CD14-positive monocyte (primary cell): ENCODE results near the gene SRCIN1. TPM values are rescaled to one million over a fixed set of nuclear protein-coding genes. Genes with fewer than 3 reads are reported as not detected.

ENCODE experiments used
- DNase-seq, 3 donors: peaks; one replicate each; pipeline ENCODE4 v3.0.0-alpha.2; 2011 to 2022
- H2AFZ ChIP-seq: 2 replicates; pipeline ENCODE4 v1.6.0; 2012; ENCODE audit warnings: mild to moderate bottlenecking, low read depth, low read length, inconsistent platforms; ENCODE audit not compliant: insufficient read depth, poor library complexity, severe bottlenecking
- H3K27ac ChIP-seq, 2 donors: 1 replicate in 1 of 2; 2 replicates in 1 of 2; pipeline ENCODE4 v1.5.1; 2012 to 2013; ENCODE audit warnings: low read length in 2 of 2, control low read depth in 1 of 2, inconsistent platforms in 1 of 2, low read depth in 1 of 2, mild to moderate bottlenecking in 1 of 2
- H3K27me3 ChIP-seq, 2 donors: one replicate each; pipeline versions ENCODE4 v1.6.0 to v1.6.1; 2011 to 2013; ENCODE audit warnings: low read length in 2 of 2; ENCODE audit not compliant: control insufficient read depth in 2 of 2, insufficient read depth in 2 of 2
- H3K36me3 ChIP-seq, 2 donors: replicated peaks in 1 of 2; 1 replicate in 1 of 2; 2 replicates in 1 of 2; pipeline versions ENCODE4 v1.5.1 to v1.6.1; 2012 to 2013; ENCODE audit warnings: low read length in 2 of 2, control low read depth in 1 of 2, inconsistent platforms in 1 of 2, mild to moderate bottlenecking in 1 of 2; ENCODE audit not compliant: insufficient read depth in 2 of 2, control insufficient read depth in 1 of 2
- H3K4me1 ChIP-seq, 2 donors: 1 replicate in 1 of 2; 2 replicates in 1 of 2; pipeline versions ENCODE4 v1.5.1 to v1.6.1; 2012 to 2013; ENCODE audit warnings: low read length in 2 of 2, control low read depth in 1 of 2, inconsistent platforms in 1 of 2, mild to moderate bottlenecking in 1 of 2, moderate library complexity in 1 of 2; ENCODE audit not compliant: insufficient read depth in 2 of 2, control insufficient read depth in 1 of 2
- H3K4me2 ChIP-seq: replicated peaks from 2 replicates; pipeline ENCODE3; 2012; ENCODE audit warnings: low read length, moderate library complexity, mild to moderate bottlenecking; ENCODE audit not compliant: poor library complexity, severe bottlenecking; ENCODE audit errors: extremely low read depth
- H3K4me3 ChIP-seq, 3 experiments: fragments of 200-600 bp in 1 of 3; sonication (generic) in 1 of 3; replicated peaks in 1 of 3; 1 replicate in 2 of 3; 2 replicates in 1 of 3; pipeline ENCODE4 v1.5.1; 2011 to 2013; ENCODE audit warnings: low read length in 3 of 3, mild to moderate bottlenecking in 3 of 3, control low read depth in 2 of 3, low read depth in 2 of 3, inconsistent platforms in 1 of 3, moderate library complexity in 1 of 3
- H3K79me2 ChIP-seq: 2 replicates; pipeline ENCODE4 v1.6.0; 2012; ENCODE audit warnings: mild to moderate bottlenecking, control low read depth, inconsistent platforms, low read length, moderate library complexity; ENCODE audit not compliant: insufficient read depth
- H3K9ac ChIP-seq: 2 replicates; pipeline ENCODE4 v1.6.0; 2017; ENCODE audit warnings: low read length, mild to moderate bottlenecking; ENCODE audit not compliant: insufficient read depth, poor library complexity, severe bottlenecking
- H3K9me3 ChIP-seq, 2 donors: replicated peaks in 1 of 2; 1 replicate in 1 of 2; 2 replicates in 1 of 2; pipeline versions ENCODE4 v1.5.1 to v1.6.1; 2012 to 2013; ENCODE audit warnings: low read length in 2 of 2, control low read depth in 1 of 2; ENCODE audit not compliant: control insufficient read depth in 1 of 2, insufficient read depth in 1 of 2
- H4K20me1 ChIP-seq: 2 replicates; pipeline ENCODE4 v1.6.0; 2012; ENCODE audit warnings: mild to moderate bottlenecking, low read length, control low read depth, moderate library complexity; ENCODE audit not compliant: insufficient read depth
- H3K27ac Mint-ChIP-seq, 7 donors: one replicate each; pipeline ENCODE4 v1.8.0; 2020; ENCODE audit warnings: mild to moderate bottlenecking in 7 of 7, mixed read lengths in 7 of 7, moderate library complexity in 6 of 7, inconsistent platforms in 2 of 7
- H3K27me3 Mint-ChIP-seq, 3 donors: one replicate each; pipeline ENCODE4 v1.8.0; 2021 to 2022; ENCODE audit warnings: low read depth in 3 of 3, mild to moderate bottlenecking in 3 of 3, mixed read lengths in 3 of 3, moderate library complexity in 3 of 3, inconsistent platforms in 1 of 3
- H3K36me3 Mint-ChIP-seq, 2 donors: one replicate each; pipeline ENCODE4 v1.8.0; 2020; ENCODE audit warnings: mixed read lengths in 2 of 2, inconsistent platforms in 1 of 2, mild to moderate bottlenecking in 1 of 2
- H3K4me1 Mint-ChIP-seq: one replicate; pipeline ENCODE4 v1.8.0; 2020; ENCODE audit warnings: mild to moderate bottlenecking, mixed read lengths
- H3K4me3 Mint-ChIP-seq, 2 donors: one replicate each; pipeline ENCODE4 v1.8.0; 2020; ENCODE audit warnings: mild to moderate bottlenecking in 2 of 2, mixed read lengths in 2 of 2, moderate library complexity in 1 of 2
- H3K9me3 Mint-ChIP-seq, 7 donors: one replicate each; pipeline ENCODE4 v1.8.0; 2020 to 2022; ENCODE audit warnings: mixed read lengths in 7 of 7, mild to moderate bottlenecking in 6 of 7, moderate library complexity in 6 of 7, inconsistent platforms in 2 of 7
- CTCF ChIP-seq: fragments of 200-600 bp; IDR thresholded peaks from one replicate; pipeline ENCODE4 v1.8.0; 2022; ENCODE audit warnings: antibody characterized with exemption, mild to moderate bottlenecking
- WGBS: methylation state at CpG from one replicate; pipeline ENCODE4 v1.1.5; 2013; ENCODE audit warnings: missing lambda C conversion rate; ENCODE audit not compliant: insufficient coverage; 5-methylcytosine and 5-hydroxymethylcytosine counted together
- intact Hi-C, 2 donors: fragments of 100-400 bp; cut with micrococcal nuclease; formaldehyde crosslinking; loops; one replicate each; pipeline versions ENCODE4 v1.15.0 to v1.15.1; 2023
- polyA plus RNA-seq, 3 donors: library from polyadenylated mRNA; depleted of rRNA in 1 of 3; unstranded in 2 of 3; stranded (reverse) in 1 of 3; fragments of 300-500 nt in 2 of 3; fragments of >200 nt in 1 of 3; fragmentation: Illumina TruSeq in 2 of 3; gene quantifications; 1 replicate in 2 of 3; 2 replicates in 1 of 3; pipeline ENCODE4 v1.2.3, GENCODE V29; 2012 to 2021

The SRCIN1 gene
- polyA plus RNA-seq, 3 donors, result 0.01 TPM; not detected in 2

- peaks cover 61 to 81% (median 70%) of the 10 kb centered on the region in 3 donors for H3K27me3 Mint-ChIP-seq
- DNase-seq, result no peak
These were observed 45.0 kb downstream of the SRCIN1 start for GRCh38 chr17:38560503-38561318.

GRCh38 chr17:38559880-38560230 lies 45.9 kb downstream of the SRCIN1 start:
- Histone ChIP-seq H3K4me2 (peak overlapping the region; percentile 94), H3K9ac (no peak overlapping the region)
- H3K27me3 Mint-ChIP-seq, result peaks cover 58 to 83% (median 62%) of the 10 kb centered on the region in 3 donors

More at GRCh38 chr17:38560503-38561318, 45.0 kb downstream of the SRCIN1 start:
- peaks cover 5% of the 10 kb centered on the region for H4K20me1 ChIP-seq
- no peak overlapping the region for H3K27ac ChIP-seq
- peaks cover 38 to 48% of the 10 kb centered on the region in 2 donors for H3K4me1 ChIP-seq
- H3K9me3 Mint-ChIP-seq, result peaks cover 6 to 41% (median 18%) of the 10 kb centered on the region in 7 donors
- peak overlapping the region in 1 of 3 experiments; percentile 75 for H3K4me3 ChIP-seq
- H3K4me2 ChIP-seq, result peak overlapping the region; percentile 94
- H3K36me3 ChIP-seq, result no peaks in the 10 kb centered on the region
- peaks cover 5 to 8% of the 10 kb centered on the region in 2 donors for H3K36me3 Mint-ChIP-seq
- H3K9me3 ChIP-seq, result peaks cover 0 to 30% of the 10 kb centered on the region in 2 donors
- H3K27me3 ChIP-seq, result peaks cover 48 to 70% of the 10 kb centered on the region in 2 donors
- no peak overlapping the region for H2AFZ ChIP-seq
- TF ChIP-seq CTCF, result no peak
- H3K4me1 Mint-ChIP-seq, result peaks cover 46% of the 10 kb centered on the region
- no peaks in the 10 kb centered on the region for H3K79me2 ChIP-seq
- WGBS, result 15% methylated on average over 6 of the region's 15 CpGs
- intact Hi-C loops, result no loop called here
- H3K4me3 Mint-ChIP-seq, result peak overlapping the region in 1 of 2 donors; percentile 88
- H3K27ac Mint-ChIP-seq, result peak overlapping the region in 2 of 7 donors; percentile 33 to 53
- no peak overlapping the region for H3K9ac ChIP-seq

More at GRCh38 chr17:38559880-38560230, 45.9 kb downstream of the SRCIN1 start:
- H3K27me3 ChIP-seq, result peaks cover 42 to 61% of the 10 kb centered on the region in 2 donors
- no peak overlapping the region for H3K27ac ChIP-seq
- 17% methylated on average over 2 of the region's 6 CpGs for WGBS
- H3K4me1 Mint-ChIP-seq, result peaks cover 46% of the 10 kb centered on the region
- intact Hi-C loops, result loop anchor here (2.0 to 10.0 kb wide), 3 partner anchors 21 to 107 kb away; no protein-coding TSS in a partner anchor
- no peaks in the 10 kb centered on the region for H3K79me2 ChIP-seq
- H3K27ac Mint-ChIP-seq, result no peak overlapping the region
- peak overlapping the region; percentile 49 to 88 for H3K4me3 Mint-ChIP-seq
- peaks cover 38 to 48% of the 10 kb centered on the region in 2 donors for H3K4me1 ChIP-seq
- H3K9me3 ChIP-seq, result peaks cover 0 to 28% of the 10 kb centered on the region in 2 donors
- H3K4me3 ChIP-seq, result peak overlapping the region in 1 of 3 experiments; percentile 75
- no peak for DNase-seq
- H3K9me3 Mint-ChIP-seq, result peaks cover 6 to 39% (median 18%) of the 10 kb centered on the region in 7 donors
- TF ChIP-seq CTCF, result no peak
- H3K36me3 Mint-ChIP-seq, result peaks cover 5 to 8% of the 10 kb centered on the region in 2 donors
- H2AFZ ChIP-seq, result no peak overlapping the region
- peaks cover 5% of the 10 kb centered on the region for H4K20me1 ChIP-seq
- H3K36me3 ChIP-seq, result no peaks in the 10 kb centered on the region
